HG02870 (cell line): ENCODE data around the gene ASPG.

Experiments used
- ATAC-seq: cut with Tn5 transposase; IDR thresholded peaks from one replicate; pipeline ENCODE4 v1.9.1; 2021; ENCODE audit warnings: mild to moderate bottlenecking, moderate library complexity; ENCODE audit not compliant: unreplicated experiment

ASPG gene

GRCh38 chr14:104116288-104116755 lies 30.8 kb downstream of the ASPG start:
- ATAC-seq = no peak

GRCh38 chr14:104116756-104117340 lies 31.3 kb downstream of the ASPG start:
- no peak for ATAC-seq

- no peak for ATAC-seq
Measured at GRCh38 chr14:104117341-104118005, 32.0 kb downstream of the ASPG start.

- ATAC-seq = no peak
Measured at GRCh38 chr14:104118006-104118844, 32.7 kb downstream of the ASPG start.

DNA sequence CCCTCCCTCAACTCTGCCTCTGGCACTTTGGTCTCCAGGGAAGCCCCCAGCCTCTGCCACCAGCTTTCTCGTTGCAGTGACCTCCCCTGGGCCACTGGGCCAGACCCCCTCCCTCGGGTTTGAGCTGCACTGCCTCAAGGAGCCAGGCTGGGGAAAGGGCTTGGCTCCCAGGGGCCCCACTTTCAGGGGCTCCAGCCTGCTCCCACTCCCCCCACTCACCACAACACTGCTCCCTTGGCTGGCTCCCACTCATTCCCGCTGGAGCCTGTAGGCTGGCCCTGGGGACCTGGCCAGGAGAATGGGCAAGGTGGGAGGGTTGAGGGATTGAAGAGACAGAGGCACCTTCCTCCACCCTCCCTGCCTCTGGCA lies 33.6 kb downstream of the ASPG start:
- no peak for ATAC-seq

DNA sequence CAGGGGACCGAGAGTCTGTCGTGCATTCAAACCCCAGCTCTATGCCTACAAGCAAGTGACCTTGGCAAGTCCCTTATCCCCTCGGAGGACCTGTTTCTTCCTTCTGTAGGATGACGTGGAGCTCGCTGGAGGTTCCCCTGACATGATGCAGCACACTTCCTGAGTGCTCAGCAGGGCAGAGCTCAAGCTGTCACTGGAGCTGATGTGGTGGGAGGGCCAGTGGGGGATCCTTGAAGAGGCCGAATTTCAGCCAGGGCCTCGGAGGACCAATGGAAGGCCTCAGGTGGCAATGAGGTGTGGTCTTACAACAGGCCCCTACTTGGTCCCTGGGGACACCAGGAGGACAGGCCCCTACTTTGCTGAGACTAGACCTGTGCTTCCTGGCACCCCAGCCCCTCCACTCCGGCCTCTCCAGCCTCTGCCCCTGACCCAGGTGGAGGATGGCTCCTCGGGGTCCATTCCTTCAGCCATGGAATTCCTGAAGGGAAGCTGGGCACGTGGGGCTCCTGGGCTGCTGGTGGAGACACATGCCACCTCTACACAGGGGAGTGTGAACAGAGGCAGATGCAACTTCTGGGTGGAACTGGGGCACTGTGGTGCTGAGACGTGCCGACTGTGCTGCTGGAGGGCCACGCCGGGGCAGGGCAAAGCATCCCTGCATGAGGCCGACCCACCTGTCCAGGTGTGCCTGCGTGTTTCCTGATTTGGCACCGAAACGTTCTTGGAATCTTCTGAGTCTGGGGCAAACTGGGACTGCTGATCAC lies 34.2 kb downstream of the ASPG start:
- no peak for ATAC-seq

DNA sequence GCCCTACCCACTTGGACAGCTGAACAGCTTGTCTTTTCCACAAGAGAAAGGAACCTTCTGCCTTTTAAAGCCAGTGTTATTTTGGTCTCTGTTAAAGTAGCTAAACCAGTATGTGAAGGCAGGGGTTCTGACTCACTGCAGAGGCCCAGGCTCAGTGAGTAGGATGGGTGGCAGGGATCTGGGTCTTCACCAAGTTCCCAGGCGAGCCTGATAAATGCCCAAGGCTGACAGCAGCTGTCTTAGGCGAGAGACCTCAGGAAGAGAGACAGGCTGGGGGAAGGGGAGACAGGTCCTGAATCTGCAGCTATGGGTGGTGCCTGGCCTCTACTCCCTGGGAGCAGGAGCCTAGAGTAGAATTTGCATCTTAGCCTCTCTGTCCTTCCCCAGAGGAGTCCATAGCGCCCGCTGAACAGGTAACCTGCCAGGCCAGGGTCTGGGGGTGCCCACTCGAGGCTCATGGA lies 34.8 kb downstream of the ASPG start:
- ATAC-seq = no peak

DNA sequence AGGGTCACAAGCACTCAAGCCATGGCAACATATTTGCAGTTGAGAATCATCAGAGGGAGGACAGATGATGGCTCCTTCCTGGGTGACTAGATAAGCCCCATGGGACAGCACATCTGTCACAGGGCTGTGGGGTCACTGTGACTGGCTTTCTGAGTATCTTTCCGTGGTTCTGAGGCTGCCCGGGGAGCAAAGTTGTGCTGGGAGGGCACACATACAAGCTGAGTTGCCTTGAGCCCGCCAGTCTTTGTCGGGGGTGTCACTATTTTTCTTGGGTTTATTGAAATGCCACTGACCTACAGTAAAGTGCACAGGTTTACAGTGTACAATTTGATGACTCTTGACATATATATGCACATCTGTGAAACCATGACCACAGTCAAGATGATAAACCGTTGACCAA lies 35.6 kb downstream of the ASPG start:
- ATAC-seq = no peak

- no peak for ATAC-seq
Measured at GRCh38 chr14:104123879-104124278, 38.4 kb downstream of the ASPG start.

DNA sequence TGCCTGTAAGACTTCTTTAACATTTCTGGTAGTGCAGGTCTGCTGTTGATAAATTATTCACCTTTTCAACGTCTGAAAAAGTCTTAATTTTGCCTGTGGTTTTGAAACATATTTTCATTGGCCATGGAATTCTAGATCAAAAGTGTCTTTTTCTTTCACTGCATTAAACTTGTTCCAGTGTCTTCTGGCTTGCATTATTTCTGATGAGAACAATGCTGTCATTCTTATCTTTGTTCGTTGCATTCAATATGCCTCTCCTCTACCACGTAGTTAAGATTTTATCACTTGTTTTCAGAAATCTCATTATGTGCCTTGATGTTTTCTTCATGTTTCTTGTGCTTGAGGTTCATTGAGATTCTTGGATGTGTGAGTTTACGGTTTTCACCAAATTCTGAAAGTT lies 39.5 kb downstream of the ASPG start:
- ATAC-seq = no peak

GRCh38 chr14:104126753-104127152 lies 41.3 kb downstream of the ASPG start:
- ATAC-seq = no peak

GRCh38 chr14:104128981-104129380 lies 43.5 kb downstream of the ASPG start:
- no peak for ATAC-seq

- ATAC-seq = no peak
Measured at GRCh38 chr14:104129556-104129955, 44.1 kb downstream of the ASPG start.

DNA sequence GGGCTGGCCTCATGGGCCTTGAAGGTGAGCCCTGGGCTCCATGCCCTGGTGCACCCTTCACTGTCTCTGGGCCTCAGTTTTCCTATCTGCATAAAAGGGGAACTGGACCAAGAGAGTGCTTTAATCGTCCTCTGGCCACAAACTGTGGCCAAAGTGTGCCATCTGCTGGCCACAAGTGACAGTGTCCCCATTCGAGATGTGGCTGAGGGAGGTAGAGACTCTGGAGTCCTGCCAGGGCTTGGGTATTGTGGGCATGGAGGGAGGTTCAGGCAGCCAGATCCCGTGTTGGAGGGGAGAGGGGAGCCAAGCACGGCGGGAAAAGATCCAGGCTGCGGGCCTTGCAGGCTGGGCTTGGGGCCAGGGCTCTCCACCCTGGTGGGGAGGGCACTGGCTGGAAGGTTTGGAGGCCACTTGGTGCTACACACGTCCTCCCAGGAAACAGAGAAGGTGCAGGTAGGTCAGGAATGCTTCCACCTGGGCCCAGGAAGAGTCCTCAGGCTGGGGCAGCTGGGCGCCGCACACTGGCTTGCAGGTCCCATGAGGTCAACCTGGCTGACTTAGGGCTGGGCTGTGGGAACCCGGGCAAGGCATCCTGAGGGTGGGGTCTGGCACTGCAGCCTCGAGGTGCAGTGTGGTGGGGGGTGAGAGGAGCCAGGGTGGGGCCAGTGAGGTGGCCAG lies 45.6 kb downstream of the ASPG start:
- no peak for ATAC-seq

GRCh38 chr14:104131968-104132732 lies 46.6 kb downstream of the ASPG start:
- ATAC-seq = no peak

- no peak for ATAC-seq
Measured at GRCh38 chr14:104132981-104133380, 47.5 kb downstream of the ASPG start.

DNA sequence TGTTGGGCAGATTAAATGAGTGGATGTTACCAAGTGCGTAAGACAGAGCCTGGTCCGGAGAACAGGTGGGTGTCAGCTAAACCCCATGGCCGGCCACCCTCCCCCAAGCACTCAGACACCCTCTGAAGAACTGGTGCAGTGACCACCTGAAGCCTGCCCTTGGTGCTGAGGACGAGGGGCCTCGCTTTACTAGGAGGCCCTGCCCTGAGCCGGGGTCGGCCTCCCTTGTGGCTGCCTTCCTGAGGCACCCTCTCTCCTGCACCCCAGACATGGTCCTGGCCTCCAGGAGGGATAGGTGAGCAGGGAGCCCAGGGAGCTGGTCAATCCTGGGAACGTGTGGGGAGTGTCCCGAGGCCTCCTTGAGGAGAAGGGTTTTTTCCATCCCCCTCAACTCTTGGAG lies 48.0 kb downstream of the ASPG start:
- no peak for ATAC-seq

- no peak for ATAC-seq
Measured at GRCh38 chr14:104134061-104134965, 48.8 kb downstream of the ASPG start.
